GM19240 (cell line): ENCODE results near the gene CD19.
A peak's percentile ranks its signal among the peaks of the same experiment; 100 is the strongest.
"Not testable (repeated sequence)": the region's sequence is repeated elsewhere in the genome, so short reads cannot be mapped to it uniquely, and the experiment has no call there.

ENCODE experiments used
- DNase-seq: peaks from one replicate; pipeline ENCODE4 v3.0.0; 2011; ENCODE audit warnings: low spot score; ENCODE audit not compliant: insufficient read length

The CD19 gene

GRCh38 chr16:28905800-28906372 lies 25.9 kb upstream of the CD19 start:
- no peak for DNase-seq

GRCh38 chr16:28910086-28911031 lies 21.4 kb upstream of the CD19 start:
- no peak for DNase-seq

- DNase-seq = no peak
Measured at GRCh38 chr16:28912558-28912957, 19.2 kb upstream of the CD19 start.

- DNase-seq = no peak
Measured at GRCh38 chr16:28913946-28914724, 17.6 kb upstream of the CD19 start.

GRCh38 chr16:28915181-28915580 lies 16.6 kb upstream of the CD19 start:
- DNase-seq = no peak

GRCh38 chr16:28917095-28917494 lies 14.7 kb upstream of the CD19 start:
- DNase-seq = no peak

- DNase-seq = no peak
Measured at GRCh38 chr16:28918698-28919097, 13.1 kb upstream of the CD19 start.

- no peak for DNase-seq
Measured at GRCh38 chr16:28923231-28923587, 8.6 kb upstream of the CD19 start.

GRCh38 chr16:28923652-28924398 lies 7.9 kb upstream of the CD19 start:
- DNase-seq = peak; percentile 60

- no peak for DNase-seq
Measured at GRCh38 chr16:28924399-28924761, 7.4 kb upstream of the CD19 start.

GRCh38 chr16:28924762-28925385 lies 6.9 kb upstream of the CD19 start, which contains the start of gene RABEP2:
Gene RABEP2, minus strand, starts transcription at chr16:28925238. Its CDS starts 75 bp downstream, at chr16:28925163.
- peak; percentile 91 for DNase-seq

- DNase-seq = no peak
Measured at GRCh38 chr16:28925386-28926228, 6.2 kb upstream of the CD19 start.

GRCh38 chr16:28926284-28926683 lies 5.5 kb upstream of the CD19 start:
- not testable (repeated sequence) for DNase-seq

GRCh38 chr16:28927815-28928214 lies 4.0 kb upstream of the CD19 start:
- no peak for DNase-seq

- no peak for DNase-seq
Measured at GRCh38 chr16:28930203-28930602, 1.6 kb upstream of the CD19 start.

- no peak for DNase-seq
Measured at GRCh38 chr16:28930652-28931051, 1.1 kb upstream of the CD19 start.

- DNase-seq = no peak
Measured at GRCh38 chr16:28932339-28933141, 769 bp downstream of the CD19 start.

GRCh38 chr16:28933171-28933570 lies 1.4 kb downstream of the CD19 start:
- DNase-seq = no peak

- DNase-seq = no peak
Measured at GRCh38 chr16:28935346-28935745, 3.6 kb downstream of the CD19 start.
